Measurements from ENCODE around the gene NLE1. TPM values are rescaled to one million over a fixed set of nuclear protein-coding genes. Genes with fewer than 3 reads are reported as not detected.
A peak's percentile ranks its signal among the peaks of the same experiment; 100 is the strongest.
"Not testable (repeated sequence)": the region's sequence is repeated elsewhere in the genome, so short reads cannot be mapped to it uniquely, and the experiment has no call there.

NLE1 gene
- total RNA-seq = 15.0 and 17.4 TPM in 2 replicates

DNA sequence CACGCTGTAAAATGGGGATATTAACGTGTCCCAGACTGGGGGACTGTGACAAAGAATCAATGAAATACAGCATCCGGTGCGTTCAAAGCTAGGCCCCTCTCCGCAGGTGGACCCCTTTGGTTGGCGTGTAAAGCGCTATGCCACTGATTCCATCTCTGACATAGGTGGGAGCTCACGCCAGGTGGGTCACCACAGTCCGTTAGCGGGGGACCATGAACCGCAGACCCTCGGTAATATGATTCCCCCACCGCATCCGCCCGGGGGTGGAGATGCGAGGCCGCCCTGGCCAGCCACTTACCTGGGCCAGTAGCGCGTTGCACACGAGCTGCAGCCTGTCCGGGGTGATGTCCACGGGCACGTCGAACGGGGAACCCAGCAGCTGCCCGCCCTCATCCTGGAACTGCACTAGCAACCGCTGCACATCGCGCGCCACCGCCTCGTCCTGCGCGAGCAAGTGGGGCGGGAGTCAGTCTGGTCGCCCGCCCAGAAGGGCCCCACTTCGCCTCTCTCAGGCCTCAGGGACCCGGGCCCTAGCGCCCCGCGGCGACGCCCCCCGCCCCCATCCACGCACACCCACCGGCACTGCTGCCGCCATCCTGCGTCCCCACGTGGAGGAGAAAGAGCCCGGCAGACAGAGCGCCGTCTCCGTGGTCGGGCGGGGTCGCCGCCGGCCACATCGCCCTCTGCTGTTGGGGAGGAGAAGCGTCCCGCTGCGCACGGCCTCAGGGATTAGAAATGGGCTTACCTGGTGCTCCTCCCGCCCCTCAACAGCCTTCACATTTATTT lies at the start of gene NLE1:
TSS of gene NLE1 (minus strand) at position 623 of the 786 bp plus-strand sequence. CDS start at position 595, 28 bp downstream.
- DNase-seq (ENCODE audit: low read depth in 2 of 2) = peak; percentile 56 to 85

DNA sequence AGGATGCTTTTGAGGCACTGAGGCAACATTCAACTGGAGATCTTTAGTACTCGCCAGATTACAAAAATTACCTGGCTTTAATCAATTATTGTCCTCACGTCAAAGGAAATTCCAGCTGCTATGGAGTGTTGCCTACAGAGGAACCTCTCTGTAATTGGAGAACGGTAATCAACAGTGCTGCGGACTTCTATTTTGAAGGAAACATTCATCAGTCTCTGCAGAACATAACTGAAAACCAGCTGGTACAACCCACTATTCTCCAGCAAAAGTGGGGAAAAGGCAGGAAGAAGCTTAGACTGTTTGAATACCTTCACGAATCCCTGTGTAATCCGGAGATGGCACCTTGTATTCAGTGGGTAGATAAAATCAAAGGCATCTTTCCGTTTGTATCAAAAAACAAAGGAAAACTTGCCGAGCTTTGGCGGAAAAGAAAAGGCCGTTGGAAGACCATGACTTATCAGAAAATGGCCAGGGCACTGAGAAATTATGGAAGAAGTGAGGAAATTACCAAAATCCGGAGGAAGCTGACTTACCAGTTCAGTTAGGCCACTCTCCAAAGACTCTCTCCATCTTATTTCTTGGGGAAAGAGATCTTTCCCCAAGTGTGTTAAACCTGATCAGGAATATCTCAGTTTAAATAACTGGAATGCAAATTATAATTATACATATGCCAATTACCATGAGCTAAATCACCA lies 49.0 kb upstream of the NLE1 start:
- DNase-seq (ENCODE audit: low read depth in 2 of 2) = peak in 1 of 2 donors; percentile 30

DNA sequence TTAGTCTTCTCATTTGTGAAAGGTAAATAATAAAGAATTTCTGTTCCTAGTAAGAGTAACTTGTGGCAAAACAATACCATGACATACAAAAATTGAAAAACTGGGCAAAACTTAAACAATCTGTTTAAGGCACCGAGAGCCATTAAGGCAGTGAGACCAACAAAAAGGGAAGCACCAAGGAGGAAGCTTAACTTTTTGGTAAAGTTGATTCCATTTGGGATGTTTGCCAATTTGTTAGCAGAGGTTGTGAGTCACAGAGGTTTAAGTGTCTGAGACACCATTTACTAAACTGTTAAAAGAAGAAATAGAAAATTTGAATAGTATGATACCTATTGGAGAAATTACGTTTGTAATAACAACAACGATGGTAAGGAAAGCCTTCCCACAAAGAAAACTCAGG lies 47.2 kb upstream of the NLE1 start:
- DNase-seq (ENCODE audit: low read depth in 2 of 2) = peak in 1 of 2 donors; percentile 12

DNA sequence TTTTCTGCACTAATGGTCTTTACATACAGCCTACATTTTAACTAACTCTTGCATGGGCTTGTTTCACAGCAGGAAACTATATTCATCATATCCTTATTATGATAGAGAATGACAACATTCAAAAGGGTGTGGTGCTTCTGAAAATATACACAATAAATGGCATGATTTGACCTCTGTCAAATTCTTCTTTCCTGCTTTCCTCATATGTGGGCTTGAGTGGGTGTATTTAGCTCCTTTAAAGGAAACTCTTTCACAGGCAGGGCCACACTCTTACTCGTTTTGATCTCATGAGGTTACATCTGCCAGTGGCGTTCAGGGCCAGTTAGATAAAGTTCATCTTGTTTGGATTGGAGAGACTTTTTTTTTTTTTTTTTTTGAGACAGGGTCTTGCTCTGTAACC lies 46.0 kb upstream of the NLE1 start:
- peak in 1 of 2 donors; percentile 5 for DNase-seq (ENCODE audit: low read depth in 2 of 2)

DNA sequence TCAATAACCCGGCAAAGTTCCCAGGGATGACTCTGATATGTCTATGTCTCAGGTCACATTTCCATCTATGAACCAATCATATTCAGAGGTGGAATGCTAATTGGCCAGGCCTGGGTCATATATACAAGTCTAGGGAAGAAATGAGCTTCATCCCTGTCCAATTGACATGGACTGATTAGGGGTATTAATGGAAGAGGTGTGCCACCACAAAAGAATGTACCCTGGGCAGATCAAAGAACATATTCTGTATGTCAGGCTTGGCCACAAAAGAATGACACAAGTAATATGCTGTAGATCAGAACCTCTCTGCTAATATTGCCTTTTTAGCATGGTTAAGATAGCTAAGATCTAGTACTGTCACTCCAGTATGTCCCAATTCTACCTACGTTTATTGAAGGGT lies 45.4 kb upstream of the NLE1 start:
- no peak for DNase-seq (ENCODE audit: low read depth in 2 of 2)

DNA sequence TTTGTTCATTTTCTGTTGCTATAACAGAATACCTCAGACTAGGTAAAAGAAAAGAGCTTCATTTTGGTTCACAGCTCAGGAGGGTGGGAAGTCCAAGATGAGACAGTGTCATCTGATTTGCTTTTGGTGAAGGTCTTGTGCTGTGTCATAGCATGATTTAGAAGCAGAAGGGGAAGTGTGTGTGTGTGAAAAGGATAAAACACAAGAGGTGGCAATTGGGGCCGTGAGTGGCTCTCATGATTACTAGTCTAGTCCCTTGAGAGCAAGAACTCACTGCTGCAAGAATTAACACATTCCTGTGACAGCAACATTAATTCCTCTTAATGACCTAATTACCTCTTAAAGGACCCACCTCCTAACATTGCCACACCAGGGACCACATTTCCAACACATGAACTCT lies 43.7 kb upstream of the NLE1 start:
- no peak for DNase-seq (ENCODE audit: low read depth in 2 of 2)

DNA sequence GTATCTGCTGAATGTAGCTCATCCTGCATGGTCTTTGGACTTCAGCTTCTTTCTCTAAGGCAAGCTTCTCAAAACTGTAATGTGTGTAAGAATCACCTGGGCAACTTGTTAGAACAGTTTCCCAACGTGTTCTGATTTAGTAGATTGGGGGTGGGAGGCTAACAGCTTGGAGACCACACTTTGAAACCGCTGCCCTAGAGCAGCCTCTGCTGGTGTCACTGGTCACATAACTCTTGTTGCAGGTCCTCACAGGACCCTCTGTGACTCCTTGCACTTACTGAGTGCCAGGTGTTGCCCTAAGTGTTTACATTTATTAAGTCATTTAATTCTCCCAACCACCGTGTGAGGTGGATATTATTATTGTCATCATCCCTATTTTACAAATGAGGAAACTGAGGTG lies 42.2 kb upstream of the NLE1 start:
- no peak for DNase-seq (ENCODE audit: low read depth in 2 of 2)

DNA sequence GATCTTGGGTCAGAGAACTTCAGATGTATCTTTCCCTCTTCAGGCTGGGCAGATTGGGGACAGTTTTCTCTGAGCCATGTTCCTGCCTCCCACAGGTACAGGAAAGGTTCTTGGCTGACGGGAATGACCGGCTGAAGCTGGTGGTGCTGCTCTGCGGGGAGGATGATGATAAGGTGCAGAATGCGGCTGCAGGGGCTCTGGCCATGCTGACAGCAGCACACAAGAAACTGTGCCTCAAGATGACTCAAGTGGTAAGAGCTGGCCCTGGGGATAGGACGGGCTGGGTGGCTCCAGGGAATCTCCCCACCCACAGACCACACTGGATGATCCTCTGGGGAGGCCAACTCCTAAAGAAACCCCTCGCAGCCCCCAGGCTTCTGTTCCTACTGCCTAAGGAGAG lies 41.2 kb upstream of the NLE1 start:
- no peak for DNase-seq (ENCODE audit: low read depth in 2 of 2)

DNA sequence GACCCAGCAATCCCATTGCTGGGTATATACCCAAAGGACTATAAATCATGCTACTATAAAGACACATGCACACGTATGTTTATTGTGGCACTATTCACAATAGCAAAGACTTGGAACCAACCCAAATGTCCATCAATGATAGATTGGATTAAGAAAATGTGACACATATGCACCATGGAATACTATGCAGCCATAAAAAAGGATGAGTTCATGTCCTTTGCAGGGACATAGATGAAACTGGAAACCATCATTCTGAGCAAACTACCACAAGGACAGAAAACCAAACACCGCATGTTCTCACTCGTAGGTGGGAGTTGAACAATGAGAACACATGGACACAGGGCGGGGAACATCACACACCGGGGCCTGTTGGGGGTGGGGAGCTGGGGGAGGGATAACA lies 37.3 kb upstream of the NLE1 start:
- DNase-seq (ENCODE audit: low read depth in 2 of 2) = not testable (repeated sequence)

DNA sequence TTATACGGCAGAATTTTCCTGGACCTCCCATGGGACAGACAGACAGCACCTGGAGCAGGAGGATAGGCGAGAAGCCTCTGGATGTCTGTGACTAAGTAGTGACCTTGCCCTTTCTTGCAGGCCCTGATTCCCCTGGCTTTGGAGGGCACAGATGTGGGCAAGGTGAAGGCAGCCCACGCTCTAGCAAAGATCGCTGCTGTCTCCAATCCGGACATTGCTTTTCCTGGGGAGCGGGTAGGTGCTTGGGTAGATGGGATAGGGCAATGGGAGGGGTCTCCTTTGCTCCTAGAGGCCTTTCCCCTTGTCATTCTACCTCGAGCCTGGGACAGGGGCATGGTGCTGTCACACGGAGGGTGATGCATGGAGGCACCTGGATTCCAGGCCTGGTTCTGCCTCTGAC lies 34.8 kb upstream of the NLE1 start:
- no peak for DNase-seq (ENCODE audit: low read depth in 2 of 2)

DNA sequence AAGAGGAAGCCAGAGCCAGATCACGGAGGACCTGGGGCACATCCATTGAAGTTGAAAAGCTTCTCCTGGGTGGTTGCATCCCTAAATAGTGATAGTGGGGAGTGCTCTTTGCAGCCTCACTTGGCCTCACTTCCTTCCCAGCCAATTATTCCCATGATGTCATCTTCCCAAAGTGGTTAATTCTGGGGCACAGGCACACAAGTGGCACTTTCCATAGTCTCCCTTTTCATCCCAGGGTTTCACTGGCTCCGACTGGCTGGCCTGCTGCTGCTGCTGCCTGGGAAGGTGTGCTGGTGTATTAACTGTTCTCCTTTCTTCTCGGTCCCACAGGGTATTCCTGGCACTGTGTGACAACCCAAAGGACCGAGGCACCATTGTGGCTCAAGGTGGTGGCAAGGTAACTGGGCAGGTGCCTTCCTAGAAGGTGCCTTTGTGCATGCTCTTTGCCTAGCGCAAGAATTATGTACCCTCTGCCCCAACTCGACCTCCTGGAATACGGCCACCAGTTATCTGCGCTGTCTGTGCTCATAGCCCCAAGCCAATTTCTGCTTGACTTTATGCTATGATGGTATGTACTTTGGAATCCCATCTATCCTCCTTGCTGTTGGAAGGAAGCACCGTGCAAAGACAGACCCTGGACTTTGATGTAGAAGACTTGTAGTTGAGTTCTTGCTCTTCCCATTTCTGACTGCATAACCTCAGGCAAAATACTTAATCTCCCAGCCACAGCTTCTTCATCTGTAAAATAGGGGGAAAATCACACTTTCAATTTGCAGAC lies 33.7 kb upstream of the NLE1 start:
- no peak for DNase-seq (ENCODE audit: low read depth in 2 of 2)

DNA sequence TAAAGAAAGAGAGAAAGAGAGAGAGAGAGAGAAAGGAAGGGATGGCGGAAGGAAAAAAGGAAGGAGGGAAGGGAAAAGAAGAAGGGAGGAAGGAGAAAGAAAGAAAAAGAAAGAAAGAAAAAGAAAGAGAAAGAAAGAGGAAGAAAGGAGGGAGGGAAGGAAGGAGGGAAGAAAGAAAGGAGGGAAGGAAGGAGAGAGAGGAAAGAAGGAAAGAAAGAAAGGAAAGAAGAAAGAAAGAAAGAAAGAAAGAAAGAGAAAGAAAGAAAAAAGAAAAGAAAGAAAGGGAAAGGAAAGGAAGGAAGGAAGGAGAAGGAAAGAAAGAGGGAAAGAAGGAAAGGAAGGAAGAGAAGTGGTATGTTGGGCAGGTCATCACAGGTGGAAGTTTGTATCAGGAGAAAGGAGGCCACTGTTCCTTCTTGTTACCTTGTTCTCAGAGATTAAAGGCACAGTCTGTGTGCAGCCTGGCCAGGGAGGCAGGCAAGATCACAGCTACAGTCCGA lies 32.8 kb upstream of the NLE1 start:
- DNase-seq (ENCODE audit: low read depth in 2 of 2) = no peak

DNA sequence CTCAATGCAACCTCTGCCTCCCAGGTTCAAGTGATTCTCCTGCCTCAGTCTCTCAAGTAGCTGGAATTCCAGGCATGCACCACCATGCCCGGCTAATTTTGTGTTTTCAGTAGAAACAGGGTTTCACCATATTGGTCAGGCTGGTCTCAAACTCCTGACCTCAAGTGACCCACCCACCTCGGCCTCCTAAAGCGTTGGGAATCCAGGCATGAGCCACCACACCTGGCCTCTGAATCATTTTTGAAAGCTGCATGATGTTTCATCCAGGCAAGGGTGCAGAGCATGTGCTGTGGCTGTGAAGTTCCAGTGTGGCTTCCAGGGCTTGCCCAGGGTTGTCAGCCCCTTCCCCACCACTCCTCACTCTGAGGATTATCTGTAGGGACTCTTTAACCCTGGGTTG lies 30.2 kb upstream of the NLE1 start:
- not testable (repeated sequence) for DNase-seq (ENCODE audit: low read depth in 2 of 2)

DNA sequence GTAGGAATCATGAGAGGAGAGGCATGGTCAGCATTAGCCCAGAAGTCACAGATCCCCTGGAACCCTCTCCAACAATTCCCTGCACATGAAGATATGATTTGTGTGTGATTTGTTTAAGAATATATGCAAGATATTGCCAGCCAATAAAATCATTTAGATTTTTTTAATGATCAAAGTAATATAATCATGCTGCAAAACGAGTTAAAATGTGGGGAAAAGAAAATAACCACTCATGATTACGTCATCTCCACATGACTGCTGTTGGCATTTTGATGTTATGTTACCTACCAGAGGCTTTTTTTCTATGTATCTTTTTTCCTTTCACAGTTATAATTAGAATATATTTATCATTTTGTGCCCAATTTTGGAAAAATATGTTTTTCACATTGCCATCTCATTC lies 29.7 kb upstream of the NLE1 start:
- peak in 1 of 2 donors; percentile 30 for DNase-seq (ENCODE audit: low read depth in 2 of 2)

DNA sequence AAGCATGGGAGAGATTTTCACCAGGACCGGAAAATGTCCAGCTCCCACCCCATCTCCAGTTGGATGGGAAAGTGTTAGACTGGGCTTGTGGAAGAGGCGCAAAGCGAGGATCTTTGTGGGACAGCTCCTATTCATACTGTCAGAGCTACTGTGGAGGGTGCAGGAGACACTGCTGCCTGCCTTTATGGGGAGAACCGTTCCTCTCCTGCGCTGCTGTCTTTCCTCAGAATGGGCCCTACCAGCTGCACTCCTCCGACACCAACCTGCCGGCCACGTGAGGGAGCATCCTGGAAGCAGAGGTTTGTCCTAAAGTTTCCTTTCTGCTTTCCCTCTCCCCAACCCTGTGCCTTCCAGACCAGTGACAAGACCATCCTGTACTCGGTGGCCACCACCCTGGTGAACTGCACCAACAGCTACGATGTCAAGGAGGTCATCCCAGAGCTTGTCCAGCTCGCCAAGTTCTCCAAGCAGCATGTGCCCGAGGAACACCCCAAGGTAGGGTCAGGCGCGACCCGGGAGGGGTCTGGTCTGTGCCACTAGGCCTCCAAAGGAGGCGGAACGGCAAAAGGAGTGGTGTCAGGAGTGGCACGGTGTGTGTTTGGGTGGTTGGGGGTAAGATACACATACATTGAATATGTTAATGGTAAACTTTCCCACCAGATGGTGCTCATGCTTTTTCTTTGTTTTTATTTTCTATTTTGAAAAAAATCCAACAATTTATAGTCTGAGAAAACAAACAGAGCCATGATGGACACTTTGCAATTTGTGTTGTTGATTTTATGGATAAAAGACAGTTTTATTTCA lies 29.1 kb upstream of the NLE1 start:
- peak; percentile 28 to 44 for DNase-seq (ENCODE audit: low read depth in 2 of 2)

DNA sequence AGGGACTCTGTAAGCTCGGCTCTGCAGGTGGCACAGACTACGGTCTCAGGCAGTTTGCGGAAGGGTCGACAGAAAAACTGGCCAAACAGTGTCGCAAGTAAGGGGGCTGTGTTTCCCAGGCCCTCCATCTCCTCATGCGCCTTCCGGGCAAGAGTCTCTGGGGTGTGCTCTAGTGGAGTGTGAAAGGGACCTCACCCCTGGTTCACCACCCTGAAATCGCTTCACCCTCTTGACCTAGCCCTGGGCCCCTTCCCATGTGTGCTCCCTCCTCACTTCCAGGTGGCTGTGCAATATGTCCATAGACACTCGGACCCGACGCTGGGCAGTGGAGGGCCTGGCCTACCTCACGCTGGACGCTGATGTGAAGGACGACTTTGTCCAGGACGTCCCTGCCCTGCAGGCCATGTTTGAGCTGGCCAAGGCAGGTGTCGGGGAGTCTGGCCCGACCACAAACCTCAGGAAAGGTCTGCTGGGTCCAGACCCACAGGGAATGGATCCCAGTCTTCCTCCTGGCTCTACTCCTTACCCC lies 27.8 kb upstream of the NLE1 start:
- DNase-seq (ENCODE audit: low read depth in 2 of 2) = no peak

DNA sequence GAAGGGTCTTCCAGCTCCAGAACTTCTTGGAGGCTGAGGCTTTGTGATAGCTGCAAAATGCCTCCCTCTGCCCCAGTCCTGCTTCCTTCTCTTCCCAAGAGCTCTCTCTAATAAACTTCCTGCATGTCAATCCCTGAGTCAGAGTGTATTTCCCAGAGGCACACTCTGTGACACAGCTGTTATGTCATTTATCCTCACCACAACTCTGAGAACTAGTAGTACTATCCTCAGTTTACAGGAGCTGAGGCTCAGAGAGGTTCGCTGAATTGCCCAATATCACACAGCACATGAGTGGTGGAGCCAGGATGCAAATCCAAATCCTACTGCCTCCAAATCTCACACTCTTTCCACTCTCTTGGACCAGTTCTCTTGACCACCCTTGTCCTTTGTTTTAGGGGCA lies 25.6 kb upstream of the NLE1 start:
- DNase-seq (ENCODE audit: low read depth in 2 of 2) = no peak

DNA sequence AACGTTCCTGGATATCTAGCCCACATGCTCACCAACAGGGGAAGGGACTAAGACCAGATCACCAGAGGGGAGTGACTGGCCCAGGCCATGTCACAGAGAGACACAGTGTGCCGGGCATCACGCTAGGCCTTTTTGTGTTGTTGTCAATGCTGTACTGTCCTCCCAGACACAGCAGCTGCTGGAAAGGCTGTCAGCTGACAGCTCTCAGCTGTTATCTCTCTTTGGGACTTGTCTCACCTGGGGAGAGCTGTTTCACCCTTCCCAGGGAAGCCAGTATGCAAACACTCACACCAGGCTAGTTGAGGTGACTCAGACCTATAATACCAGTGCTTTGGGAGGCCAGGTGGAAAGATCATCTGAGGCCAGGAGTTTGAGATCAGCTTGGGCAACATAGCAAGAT lies 24.9 kb upstream of the NLE1 start:
- DNase-seq (ENCODE audit: low read depth in 2 of 2) = no peak

DNA sequence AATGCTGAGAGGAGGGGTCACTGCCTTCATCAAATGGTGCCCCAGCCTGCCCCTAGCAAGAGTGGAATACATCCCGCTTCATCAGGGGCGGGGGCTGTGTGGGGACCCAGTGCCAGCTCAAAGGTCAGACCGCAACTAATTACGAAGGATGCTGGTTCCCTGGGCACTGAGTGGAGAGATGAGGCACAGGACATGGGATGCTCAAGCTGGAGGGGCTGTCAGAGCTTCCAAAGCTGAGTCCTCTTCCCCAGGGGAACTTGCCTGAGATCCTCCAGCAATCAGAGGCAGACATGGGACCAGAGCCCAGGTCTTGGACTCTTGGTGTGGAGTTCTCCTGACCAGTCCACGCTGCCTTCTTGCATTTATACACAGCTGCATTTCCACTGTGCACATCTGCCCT lies 24.4 kb upstream of the NLE1 start:
- DNase-seq (ENCODE audit: low read depth in 2 of 2) = no peak

DNA sequence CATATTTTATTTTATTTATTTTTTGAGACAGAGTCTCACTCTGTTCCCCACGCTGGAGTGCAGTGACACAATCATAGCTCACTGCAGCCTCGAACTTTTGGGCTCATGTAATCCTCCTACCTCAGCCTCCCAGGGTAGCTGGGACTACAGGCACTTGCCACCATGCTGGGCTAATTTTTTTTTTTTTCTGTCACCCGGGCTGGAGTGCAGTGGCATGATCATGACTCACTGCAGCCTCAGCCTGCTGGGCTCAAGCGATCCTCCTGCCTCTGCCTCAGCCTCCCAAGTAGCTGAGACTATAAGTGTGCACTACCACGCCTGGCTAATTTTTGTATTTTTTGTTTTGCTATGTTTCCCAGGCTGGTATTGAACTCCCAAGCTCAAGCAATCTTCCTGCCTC lies 22.6 kb upstream of the NLE1 start:
- DNase-seq (ENCODE audit: low read depth in 2 of 2) = no peak

DNA sequence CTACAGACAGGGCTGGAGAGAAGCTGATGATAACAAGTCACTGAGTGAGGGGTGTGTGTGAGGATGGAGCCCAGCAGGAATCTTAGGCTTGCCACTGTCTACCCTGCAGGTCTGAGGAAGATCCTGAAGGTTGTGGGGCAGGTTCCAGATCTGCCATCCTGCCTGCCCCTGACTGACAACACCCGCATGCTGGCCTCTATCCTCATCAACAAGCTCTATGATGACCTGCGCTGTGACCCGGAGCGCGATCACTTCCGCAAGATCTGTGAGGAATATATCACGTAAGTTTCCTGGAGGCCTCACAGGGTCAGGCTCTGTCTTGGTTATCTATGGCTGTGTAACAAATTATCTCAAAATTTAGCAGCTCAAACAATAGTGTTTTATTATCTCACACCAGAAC lies 21.8 kb upstream of the NLE1 start:
- DNase-seq (ENCODE audit: low read depth in 2 of 2) = no peak
